Measurements from ENCODE around the gene SLCO4A1. TPM values are rescaled to one million over a fixed set of nuclear protein-coding genes. Genes with fewer than 3 reads are reported as not detected.

Gene SLCO4A1
- total and polyA plus RNA-seq, 9 donors, result 1.1 to 10.9 (median 3.7) TPM

DNA sequence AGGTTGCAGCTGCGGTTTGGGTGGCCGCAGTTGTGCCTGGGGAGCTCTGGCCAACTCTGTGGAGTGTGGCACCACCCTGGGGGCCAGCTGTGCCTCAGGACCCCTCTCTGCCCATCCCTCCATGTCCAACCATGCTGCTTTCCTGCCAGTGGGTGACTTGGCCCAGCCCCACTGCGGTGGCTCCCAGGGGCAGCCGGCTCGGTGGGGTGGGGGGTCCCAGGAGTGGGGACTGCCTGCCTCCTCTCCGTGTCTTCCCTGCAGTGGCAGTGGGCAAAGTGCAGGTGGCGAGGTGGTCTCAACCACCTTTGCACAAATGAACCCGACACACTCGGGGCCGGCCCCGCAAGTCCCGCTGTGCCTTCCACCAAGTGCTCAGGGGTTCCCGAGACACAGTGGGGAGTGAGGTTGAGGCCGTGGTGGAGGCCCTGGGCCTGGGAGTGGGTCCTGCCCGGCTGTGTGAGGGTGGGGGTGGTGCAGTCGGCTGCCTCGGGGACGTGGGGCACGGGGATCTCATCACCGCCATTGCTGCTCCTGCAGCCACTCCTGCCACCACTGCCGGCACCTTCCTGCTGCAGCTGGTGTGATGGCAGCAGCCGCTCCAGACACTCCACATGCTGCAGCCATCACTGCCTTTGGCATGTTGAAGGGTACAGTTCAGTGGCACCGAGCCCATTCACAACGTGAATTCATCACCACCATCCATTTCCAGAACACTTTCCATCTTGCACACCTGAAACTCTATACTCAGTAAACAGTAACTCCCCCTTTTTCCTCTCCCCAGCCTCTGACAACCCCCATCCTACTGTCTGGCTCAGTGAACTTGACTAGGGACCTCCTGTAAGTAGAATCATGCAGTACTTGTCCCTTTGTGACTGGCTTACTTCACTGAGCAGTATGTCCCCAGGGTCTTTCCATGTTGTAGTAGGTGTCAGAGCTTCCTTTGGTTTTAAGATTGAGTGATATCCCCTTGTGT is 10.7 kb upstream of the SLCO4A1 start:
- no peaks in the 10 kb centered on the region for H3K36me3 ChIP-seq
- DNase-seq, result no peak
- 87 to 93% (median 88%) methylated on average over 21 to 24 of the region's 24 CpGs for WGBS, 3 donors
- H3K9me3 ChIP-seq, result no peaks in the 10 kb centered on the region
- H3K27ac ChIP-seq, result no peak overlapping the region
- TF ChIP-seq, protein P1, sequence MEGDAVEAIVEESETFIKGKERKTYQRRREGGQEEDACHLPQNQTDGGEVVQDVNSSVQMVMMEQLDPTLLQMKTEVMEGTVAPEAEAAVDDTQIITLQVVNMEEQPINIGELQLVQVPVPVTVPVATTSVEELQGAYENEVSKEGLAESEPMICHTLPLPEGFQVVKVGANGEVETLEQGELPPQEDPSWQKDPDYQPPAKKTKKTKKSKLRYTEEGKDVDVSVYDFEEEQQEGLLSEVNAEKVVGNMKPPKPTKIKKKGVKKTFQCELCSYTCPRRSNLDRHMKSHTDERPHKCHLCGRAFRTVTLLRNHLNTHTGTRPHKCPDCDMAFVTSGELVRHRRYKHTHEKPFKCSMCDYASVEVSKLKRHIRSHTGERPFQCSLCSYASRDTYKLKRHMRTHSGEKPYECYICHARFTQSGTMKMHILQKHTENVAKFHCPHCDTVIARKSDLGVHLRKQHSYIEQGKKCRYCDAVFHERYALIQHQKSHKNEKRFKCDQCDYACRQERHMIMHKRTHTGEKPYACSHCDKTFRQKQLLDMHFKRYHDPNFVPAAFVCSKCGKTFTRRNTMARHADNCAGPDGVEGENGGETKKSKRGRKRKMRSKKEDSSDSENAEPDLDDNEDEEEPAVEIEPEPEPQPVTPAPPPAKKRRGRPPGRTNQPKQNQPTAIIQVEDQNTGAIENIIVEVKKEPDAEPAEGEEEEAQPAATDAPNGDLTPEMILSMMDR (IDR thresholded peaks at IDR 0.05), result no peak
- TF ChIP-seq POLR2A (IDR thresholded peaks at IDR 0.05), result no peak
- no peak for TF ChIP-seq EP300 (IDR thresholded peaks at IDR 0.05)
- H3K27me3 ChIP-seq, result no peaks in the 10 kb centered on the region
- no peaks in the 10 kb centered on the region for H3K4me1 ChIP-seq (ENCODE audit: insufficient read depth)
- no peak overlapping the region for H3K4me3 ChIP-seq
- intact Hi-C loops (cut with DNase I), result no loop called here

- WGBS, 3 donors, result 21 to 44% (median 23%) methylated on average over 7 of the region's 7 CpGs
- TF ChIP-seq POLR2A (IDR thresholded peaks at IDR 0.05), result no peak
Measured at GRCh38 chr20:62632575-62633090, 9.7 kb upstream of the SLCO4A1 start.

DNA sequence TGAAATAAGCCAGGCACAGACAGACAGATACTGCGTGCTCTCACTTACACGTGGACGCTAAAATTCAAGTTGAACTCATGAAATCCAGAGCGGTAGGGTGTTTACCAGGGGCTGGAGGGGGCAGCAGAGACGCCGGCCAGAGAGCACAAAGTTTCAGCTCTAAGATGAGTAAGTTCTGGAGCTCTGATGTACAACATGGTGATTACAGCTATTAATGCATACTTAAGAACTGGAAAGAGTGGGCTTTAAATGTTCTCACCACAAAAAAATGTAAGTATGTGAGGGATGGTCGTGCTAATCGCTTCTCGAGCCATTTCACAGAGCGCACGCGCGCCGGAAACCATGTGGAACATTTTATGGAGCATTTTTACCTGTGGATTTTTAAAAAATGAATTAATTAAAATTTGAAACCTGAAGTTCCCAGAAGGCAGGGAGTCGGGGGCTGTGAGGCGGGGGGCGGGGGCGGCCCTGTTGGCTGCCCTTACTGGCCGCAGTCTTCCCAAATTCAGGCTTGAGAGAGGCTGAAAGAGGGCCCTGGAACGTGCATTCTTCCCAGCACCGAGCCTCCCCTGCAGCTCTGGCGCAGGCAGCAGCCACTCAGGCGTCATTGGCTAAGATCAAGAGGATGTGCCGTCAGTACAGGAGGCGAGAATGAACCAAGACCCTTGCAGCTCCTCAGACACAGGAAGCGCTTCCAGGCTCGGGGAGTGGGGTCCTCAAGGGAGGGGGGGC is 8.5 kb upstream of the SLCO4A1 start:
- Histone ChIP-seq H3K4me3 (no peak overlapping the region), H3K27me3 (no peaks in the 10 kb centered on the region), H3K9me3 (no peaks in the 10 kb centered on the region), H3K4me1 (ENCODE audit: insufficient read depth) (no peaks in the 10 kb centered on the region), H3K36me3 (no peaks in the 10 kb centered on the region), H3K27ac (no peak overlapping the region)
- no peak for TF ChIP-seq POLR2A (IDR thresholded peaks at IDR 0.05)
- TF ChIP-seq EP300 (IDR thresholded peaks at IDR 0.05), result no peak
- TF ChIP-seq, protein P1 (IDR thresholded peaks at IDR 0.05), result no peak
- WGBS, 3 donors, result 16 to 29% (median 19%) methylated on average over 27 of the region's 27 CpGs
- DNase-seq, result no peak
- intact Hi-C loops (cut with DNase I), result no loop called here

More at GRCh38 chr20:62632575-62633090, 9.7 kb upstream of the SLCO4A1 start:
- H3K4me1 ChIP-seq (ENCODE audit: insufficient read depth), result no peaks in the 10 kb centered on the region
- H3K27ac ChIP-seq, result no peak overlapping the region
- no peaks in the 10 kb centered on the region for H3K9me3 ChIP-seq
- DNase-seq, result no peak
- intact Hi-C loops (cut with DNase I), result no loop called here
- no peaks in the 10 kb centered on the region for H3K36me3 ChIP-seq
- no peaks in the 10 kb centered on the region for H3K27me3 ChIP-seq
- H3K4me3 ChIP-seq, result no peak overlapping the region

- no peak for DNase-seq
- H3K27me3 ChIP-seq, result no peaks in the 10 kb centered on the region
- no peaks in the 10 kb centered on the region for H3K4me1 ChIP-seq (ENCODE audit: insufficient read depth)
- TF ChIP-seq EP300 (IDR thresholded peaks at IDR 0.05) (no peak), POLR2A (IDR thresholded peaks at IDR 0.05) (no peak)
- TF ChIP-seq, protein P1 (IDR thresholded peaks at IDR 0.05), result no peak
- intact Hi-C loops (cut with DNase I), result no loop called here
- no peaks in the 10 kb centered on the region for H3K36me3 ChIP-seq
- H3K27ac ChIP-seq, result no peak overlapping the region
- WGBS, 3 donors, result 82 to 93% (median 83%) methylated on average over 15 to 17 of the region's 17 CpGs
- H3K4me3 ChIP-seq, result no peak overlapping the region
- no peaks in the 10 kb centered on the region for H3K9me3 ChIP-seq
Measured at GRCh38 chr20:62634330-62634967, 7.9 kb upstream of the SLCO4A1 start.

All from ovary (tissue), 9 donors.